Hematopoietic multipotent progenitor cell (in vitro differentiated cells): Measurements from ENCODE around the gene CRYBG3. TPM values are rescaled to one million over a fixed set of nuclear protein-coding genes. Genes with fewer than 3 reads are reported as not detected.

Experiments used
- DNase-seq, 3 donors: peaks; one replicate each; pipeline ENCODE4 v3.0.0-alpha.2; 2011 to 2015; ENCODE audit warnings: low read depth in 2 of 3, low spot score in 2 of 3
- total RNA-seq: library from RNA; depleted of rRNA; stranded (reverse); fragments of >200 nt; gene quantifications from one replicate; pipeline ENCODE4 v1.2.3, GENCODE V29; 2012

The CRYBG3 gene
- total RNA-seq, 1 donor, result 0.54 TPM

DNA sequence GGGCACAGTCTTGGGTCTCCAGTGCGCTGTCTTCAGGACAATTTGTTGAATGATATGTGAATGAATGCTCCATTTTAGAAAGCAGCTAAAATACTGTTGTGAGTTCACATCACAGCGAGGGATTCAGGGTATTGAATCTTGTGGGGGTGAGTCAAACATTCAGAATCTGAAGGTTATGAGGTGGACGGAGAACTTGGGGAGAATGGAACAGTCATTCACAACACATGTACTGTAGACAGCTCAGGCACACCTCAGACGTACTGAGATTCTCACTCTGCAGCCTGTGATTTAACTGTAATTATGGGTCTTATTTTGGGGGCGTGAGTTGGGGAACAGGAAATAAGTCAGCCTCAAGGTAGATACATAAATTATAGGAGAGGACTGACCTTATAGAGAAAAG lies 13.9 kb downstream of the CRYBG3 start:
- DNase-seq, result no peak

DNA sequence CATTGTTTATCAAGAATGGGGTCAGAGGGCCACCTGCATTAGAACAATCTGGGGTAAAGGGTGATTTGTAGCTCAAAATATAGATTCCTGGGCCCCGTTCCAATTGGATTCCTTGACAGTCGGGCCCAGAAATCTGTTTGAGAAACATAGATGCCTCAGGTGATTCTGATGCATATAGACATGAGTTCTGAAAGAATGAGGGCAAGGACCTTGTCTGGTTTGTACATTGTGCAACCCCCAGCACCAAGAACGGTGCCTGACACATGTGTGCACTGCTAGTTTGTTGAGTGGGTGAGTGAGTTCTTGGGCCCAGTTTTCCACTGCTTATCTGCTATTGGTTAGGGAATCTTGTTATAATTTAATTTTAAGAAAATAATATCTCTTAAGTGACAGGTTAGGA lies 16.6 kb downstream of the CRYBG3 start:
- DNase-seq, result no peak

GRCh38 chr3:97839944-97840343 lies 18.1 kb downstream of the CRYBG3 start:
- DNase-seq, result no peak

GRCh38 chr3:97841304-97841703 lies 19.5 kb downstream of the CRYBG3 start:
- DNase-seq, result no peak

DNA sequence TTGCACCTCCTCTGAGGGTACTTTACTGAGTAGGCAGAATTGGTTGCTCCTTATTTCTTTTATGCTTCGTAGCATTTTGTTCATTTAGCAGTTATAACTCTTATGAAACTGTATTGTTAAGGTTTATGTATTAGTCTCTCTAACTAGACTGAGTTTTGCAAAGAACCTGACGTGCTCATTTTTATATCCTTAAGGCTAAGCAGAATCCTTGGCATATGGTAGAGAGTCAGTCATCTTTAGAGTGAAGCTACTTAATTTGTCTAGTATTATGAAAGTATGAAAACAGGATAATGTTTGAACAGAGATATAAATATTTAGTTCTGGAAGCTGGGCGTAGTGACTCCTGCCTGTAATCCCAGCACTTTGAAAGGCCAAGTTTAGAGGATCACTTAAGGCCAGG lies 20.1 kb downstream of the CRYBG3 start:
- DNase-seq, result no peak

GRCh38 chr3:97848779-97849178 lies 27.0 kb downstream of the CRYBG3 start:
- no peak for DNase-seq

DNA sequence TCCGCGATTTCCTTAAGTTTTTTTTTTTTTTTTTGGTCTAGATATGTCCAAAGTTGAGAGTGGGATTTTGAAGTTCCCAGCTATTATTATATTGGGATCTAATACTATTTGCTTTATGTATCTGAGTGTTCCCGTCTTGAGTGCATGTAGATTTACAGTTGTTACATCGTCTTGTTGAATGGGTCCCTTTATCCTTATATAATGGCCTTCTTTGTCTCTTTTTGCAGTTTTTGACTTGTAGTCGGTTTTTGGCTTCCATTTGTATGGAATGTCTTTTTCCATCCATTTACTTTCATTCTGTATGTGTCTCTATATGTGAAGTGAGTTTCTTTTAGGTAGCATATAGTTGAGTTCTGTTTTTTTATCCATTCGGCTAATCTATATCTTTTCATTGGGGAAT lies 35.6 kb downstream of the CRYBG3 start:
- no peak for DNase-seq

DNA sequence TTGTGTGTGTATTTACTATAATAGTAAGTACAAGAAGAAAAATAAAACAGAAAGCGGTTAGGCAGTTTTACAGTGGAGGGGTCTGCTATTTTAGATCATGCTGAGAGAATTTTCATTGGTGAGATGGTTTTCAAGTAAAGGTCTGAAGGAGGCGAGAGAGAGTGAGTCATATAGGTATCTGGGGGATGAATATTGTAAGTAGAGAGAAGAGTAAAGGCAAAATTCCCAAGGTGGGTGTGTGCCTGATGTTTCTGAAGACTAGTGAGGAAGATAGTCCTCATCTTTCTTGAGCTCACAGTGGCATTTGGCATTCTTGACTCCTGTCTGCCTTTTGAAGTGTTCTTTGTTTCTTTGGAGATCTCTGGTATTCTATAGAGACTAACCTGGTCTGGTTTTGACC lies 38.6 kb downstream of the CRYBG3 start:
- no peak for DNase-seq

GRCh38 chr3:97862582-97862981 lies 40.8 kb downstream of the CRYBG3 start:
- DNase-seq, result no peak

DNA sequence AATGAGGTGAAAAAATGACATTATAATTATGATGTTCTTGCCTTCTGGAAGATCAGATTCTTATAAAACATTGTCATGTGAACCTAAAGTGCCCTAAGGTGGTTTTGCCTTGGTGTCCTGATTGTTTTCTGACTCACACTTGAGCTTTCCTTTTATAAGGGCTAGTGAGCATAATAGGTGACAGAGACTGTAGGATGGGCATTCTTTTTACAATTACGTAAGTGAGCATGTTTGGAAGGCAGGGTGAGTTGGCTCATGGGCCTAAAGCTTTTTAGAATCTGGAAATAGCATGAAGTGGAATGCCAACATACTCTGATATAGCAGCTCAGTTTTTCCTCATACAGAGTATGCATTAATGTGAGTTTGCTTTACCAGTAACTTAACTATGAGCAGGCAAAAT lies 41.2 kb downstream of the CRYBG3 start:
- no peak for DNase-seq

DNA sequence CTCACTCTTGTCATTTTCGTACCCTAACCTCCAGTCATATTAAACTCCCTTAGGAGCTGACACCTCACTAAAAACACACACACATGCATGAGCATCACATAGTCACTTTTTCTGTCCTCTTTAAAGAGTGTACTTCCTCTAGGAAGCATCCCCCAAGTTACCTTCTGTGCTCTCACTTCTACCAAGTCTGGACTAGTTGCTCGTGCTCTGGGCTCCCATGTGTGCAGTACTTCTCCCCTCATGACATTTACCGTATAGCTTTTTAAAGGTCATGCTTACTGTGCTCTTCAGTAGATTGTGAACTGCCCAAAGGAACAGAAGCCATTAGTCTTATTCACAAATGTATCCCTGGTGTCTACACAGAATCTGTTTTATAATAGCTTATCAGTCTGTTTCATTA lies 42.0 kb downstream of the CRYBG3 start:
- DNase-seq, result no peak

GRCh38 chr3:97871186-97871585 lies 49.4 kb downstream of the CRYBG3 start:
- no peak for DNase-seq

DNA sequence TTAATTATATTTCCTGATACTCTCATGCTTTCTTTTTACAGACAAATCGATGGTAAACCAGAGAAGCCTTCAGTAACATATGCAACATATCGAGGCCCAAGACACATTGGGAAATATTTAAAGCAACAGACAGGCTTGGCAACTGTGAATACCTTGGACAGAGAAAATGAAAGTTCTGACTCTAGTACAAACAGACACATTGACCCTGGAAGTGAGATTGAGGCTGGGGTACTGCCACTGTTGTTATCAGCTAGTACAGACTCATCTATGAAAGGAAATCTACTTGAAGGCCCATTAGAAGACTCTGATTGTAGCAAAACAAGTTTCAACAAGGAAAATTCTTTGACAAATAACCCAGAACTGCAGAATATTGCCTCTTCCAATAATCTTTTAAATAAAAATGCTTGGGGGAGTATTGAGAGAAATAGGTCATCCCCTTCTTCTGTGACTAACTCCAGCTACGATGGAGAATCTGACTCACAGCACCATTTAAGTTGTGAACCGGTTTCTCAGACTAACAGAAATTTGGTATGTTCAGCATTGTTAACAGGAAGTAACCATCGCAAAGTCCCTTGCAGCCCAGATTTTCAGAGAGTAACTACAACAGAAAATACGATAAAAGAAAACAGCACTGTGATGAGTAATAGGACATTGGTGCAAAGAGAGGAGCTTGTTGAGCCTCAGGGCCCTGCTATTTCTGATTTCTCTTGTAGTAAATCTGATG lies 50.2 kb downstream of the CRYBG3 start:
- no peak for DNase-seq

GRCh38 chr3:97872525-97873042 lies 50.8 kb downstream of the CRYBG3 start:
- DNase-seq, result no peak

GRCh38 chr3:97880267-97880666 lies 58.5 kb downstream of the CRYBG3 start:
- no peak for DNase-seq

DNA sequence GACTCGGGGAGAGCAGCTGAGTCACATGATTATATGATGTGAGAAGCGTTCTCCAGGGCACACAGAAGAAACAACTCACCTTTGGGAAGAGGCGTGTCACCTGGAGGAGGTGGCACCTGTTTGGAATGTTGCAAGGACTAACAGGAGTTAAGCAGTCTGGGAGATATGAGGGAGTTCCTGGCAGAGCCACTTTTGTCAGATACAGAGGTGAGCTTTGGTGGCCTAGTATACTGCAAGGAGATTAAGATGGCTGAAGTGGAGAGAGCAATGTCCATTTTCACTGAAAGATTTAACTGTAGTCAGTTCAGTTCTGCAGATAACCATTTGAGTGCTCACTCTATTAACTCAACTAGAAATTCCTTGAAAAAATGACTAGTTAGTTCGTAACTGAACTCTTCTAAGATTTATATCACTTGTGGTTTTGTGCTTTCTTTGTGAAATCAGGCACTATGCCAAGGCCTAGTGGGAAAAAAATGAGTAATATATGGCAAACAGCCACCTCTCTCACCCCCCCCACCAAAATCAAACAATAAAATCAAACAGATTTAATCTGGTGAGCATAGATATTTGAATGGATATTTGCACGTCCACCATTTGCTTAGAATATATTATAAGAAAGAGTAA lies 61.3 kb downstream of the CRYBG3 start:
- peak in 2 of 3 donors; percentile 44 to 74 for DNase-seq

- no peak for DNase-seq
These were observed 61.9 kb downstream of the CRYBG3 start for GRCh38 chr3:97883736-97884135.

DNA sequence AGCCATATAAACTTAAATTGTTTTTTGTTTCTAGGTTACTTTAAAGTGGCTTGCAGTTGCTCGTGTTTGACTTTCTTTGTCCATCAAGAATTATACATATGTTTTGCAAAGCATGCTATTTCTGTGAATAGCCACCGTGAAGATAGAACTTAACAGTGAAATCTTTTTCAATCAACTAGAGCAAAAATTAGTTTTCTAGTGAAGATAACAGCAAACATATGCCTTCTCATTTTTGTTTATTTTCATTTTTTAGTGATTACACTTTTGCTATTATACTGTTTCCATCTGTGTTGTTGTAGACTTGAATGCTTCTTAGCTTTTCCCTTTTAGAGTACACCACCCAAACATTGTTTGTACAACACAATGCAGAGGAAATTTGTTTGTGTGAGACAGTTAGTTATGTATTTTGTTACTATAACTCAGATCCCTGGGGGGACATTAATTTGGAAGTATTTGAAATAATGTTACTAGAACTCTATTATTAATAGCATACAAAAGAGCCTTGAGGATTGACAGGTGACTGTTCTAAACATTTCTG lies 62.8 kb downstream of the CRYBG3 start:
- no peak for DNase-seq

DNA sequence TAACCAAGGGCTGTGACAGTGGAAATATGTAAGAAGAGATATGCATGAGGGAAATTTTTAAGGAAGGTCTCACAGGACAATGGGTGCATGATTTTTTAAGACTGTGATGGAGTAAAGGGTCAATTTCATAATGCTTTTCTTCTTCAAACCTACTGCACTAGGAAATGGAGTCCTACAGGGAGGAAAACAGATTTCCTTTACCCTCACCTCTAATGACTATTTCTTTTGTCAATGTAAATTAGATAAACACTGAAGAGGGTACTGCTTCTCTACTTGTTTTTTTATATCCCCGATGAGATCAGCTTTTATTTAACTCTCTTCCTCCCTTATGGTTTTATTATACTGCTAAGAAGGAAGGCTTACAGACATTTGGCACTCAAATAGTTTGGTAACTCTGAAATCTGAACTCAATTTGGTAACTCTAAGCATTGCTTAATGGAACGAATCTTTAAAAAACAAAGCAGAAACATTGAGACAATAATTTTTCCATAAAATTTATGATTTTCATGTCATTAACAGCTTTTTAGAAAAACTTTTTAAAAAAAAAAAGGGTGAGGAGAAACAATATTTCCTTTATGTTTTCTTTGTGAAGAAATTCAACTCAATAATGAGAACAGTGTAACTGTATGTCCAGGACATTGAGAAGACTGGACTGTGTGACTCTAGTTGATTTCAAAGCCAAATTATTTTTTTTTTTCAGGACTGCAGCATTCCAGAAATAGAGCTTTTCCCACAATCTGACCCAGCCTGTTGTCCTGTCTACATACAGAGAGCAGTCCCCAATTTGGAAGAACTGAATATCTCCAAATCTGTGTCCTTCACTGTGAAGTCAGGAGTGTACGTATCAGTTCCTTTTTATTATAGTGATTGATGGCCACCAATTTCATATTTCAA lies 64.4 kb downstream of the CRYBG3 start:
- DNase-seq, result no peak

DNA sequence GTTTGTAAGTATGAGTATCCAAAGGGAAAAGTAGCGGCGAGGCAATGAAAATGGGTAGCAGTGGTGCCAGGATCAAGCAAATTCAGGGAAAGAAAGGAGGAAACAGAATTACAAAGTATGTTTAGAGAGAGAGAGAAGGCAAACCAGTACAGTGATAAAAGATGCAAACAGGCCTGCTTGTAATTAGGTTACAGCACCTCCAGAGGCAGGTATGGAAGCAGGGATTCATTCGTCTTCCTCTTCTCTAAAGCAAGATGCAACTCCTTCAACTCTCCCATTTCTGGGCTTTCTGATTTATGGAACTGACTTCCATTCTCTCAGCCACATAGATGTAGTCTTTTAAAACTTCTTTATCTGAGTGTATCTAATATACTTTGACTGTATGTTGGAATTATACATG lies 68.0 kb downstream of the CRYBG3 start:
- DNase-seq, result no peak

GRCh38 chr3:97892852-97893251 lies 71.0 kb downstream of the CRYBG3 start:
- no peak for DNase-seq
